Liver (tissue), 3 donors: ENCODE measurements around the gene NDOR1.

Experiments
- HNF4G ChIP-seq: IDR thresholded peaks from 2 replicates; pipeline ENCODE4 v1.6.1; 2016; ENCODE audit warnings: antibody characterized with exemption
- SP1 ChIP-seq: IDR thresholded peaks from 2 replicates; pipeline ENCODE4 v1.6.1; 2018; ENCODE audit warnings: antibody characterized with exemption, mild to moderate bottlenecking
- TF ChIP-seq, protein P1 (sequence below): fragments of 150-350 bp; IDR thresholded peaks from 2 replicates; pipeline ENCODE4 v1.5.1; 2017; ENCODE audit warnings: improper control_type of control experiment, low read depth, low read length; ENCODE audit not compliant: missing input control
- donor health status: healthy.
- donor health status: healthy.

DNA sequence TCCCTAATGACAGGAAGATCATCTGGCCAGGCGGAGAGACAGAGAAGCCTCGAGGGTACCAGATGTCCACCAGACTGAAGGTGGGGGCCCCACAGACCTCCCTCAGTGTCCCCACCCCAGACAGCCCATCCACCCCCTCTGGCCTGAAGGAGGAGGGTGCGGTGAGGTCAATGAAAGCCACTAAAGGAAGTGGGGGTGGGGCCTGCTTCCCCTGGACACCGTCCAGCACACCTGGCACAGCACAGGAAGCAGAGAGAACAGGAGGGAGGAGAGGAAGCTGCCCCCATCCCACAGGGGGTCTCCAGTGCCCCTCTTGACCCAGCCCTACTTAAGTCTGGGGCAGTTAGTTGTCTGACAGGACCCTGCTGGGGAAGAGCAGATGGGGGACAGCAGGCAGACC is 46.9 kb upstream of the NDOR1 start:
- TF ChIP-seq, protein P1, sequence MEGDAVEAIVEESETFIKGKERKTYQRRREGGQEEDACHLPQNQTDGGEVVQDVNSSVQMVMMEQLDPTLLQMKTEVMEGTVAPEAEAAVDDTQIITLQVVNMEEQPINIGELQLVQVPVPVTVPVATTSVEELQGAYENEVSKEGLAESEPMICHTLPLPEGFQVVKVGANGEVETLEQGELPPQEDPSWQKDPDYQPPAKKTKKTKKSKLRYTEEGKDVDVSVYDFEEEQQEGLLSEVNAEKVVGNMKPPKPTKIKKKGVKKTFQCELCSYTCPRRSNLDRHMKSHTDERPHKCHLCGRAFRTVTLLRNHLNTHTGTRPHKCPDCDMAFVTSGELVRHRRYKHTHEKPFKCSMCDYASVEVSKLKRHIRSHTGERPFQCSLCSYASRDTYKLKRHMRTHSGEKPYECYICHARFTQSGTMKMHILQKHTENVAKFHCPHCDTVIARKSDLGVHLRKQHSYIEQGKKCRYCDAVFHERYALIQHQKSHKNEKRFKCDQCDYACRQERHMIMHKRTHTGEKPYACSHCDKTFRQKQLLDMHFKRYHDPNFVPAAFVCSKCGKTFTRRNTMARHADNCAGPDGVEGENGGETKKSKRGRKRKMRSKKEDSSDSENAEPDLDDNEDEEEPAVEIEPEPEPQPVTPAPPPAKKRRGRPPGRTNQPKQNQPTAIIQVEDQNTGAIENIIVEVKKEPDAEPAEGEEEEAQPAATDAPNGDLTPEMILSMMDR, result no peak
- TF ChIP-seq HNF4G, result no peak
- no peak for TF ChIP-seq SP1
